Measurements from ENCODE around the gene BANP. TPM values are rescaled to one million over a fixed set of nuclear protein-coding genes. Genes with fewer than 3 reads are reported as not detected.
"Not testable (repeated sequence)": the region's sequence is repeated elsewhere in the genome, so short reads cannot be mapped to it uniquely, and the experiment has no call there.

Gene BANP
- total RNA-seq, 1 experiment from 2014 or later = 49.6 TPM

DNA sequence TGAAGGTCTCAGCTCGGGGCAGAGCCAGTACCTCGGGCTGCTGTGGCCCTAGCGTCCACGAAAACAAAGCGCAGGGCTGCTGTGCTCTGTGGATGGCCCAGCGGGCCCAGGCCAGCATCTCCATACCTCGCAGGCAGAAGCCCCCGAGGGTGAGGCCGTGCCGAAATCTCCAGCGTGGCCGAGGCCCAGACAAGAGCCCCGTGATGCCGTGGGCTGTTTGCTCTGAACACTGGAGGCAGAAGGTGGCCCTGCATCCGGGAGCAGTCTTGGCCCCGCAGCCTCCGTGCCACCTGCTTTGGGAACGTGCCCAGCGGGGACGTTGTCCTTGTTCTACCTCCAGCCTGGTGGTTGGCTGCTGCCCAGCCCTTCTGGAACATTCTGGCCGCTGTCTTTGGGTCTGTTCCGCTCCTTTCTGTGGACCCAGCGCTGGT, 121.4 kb downstream of the BANP start:
- Mint-ChIP-seq H3K4me1 (ENCODE audit: low read depth, unreplicated experiment) (no peaks in the 10 kb centered on the region), H3K9me3 (ENCODE audit: low read depth, unreplicated experiment) (no peaks in the 10 kb centered on the region), H3K36me3 (ENCODE audit: insufficient read depth, unreplicated experiment) (peaks cover 11% of the 10 kb centered on the region), H3K27me3 (ENCODE audit: unreplicated experiment) (no peaks in the 10 kb centered on the region), H3K27ac (ENCODE audit: unreplicated experiment) (no peak overlapping the region), H3K4me3 (ENCODE audit: low read depth, unreplicated experiment) (no peak overlapping the region)
- TF ChIP-seq, protein P1, sequence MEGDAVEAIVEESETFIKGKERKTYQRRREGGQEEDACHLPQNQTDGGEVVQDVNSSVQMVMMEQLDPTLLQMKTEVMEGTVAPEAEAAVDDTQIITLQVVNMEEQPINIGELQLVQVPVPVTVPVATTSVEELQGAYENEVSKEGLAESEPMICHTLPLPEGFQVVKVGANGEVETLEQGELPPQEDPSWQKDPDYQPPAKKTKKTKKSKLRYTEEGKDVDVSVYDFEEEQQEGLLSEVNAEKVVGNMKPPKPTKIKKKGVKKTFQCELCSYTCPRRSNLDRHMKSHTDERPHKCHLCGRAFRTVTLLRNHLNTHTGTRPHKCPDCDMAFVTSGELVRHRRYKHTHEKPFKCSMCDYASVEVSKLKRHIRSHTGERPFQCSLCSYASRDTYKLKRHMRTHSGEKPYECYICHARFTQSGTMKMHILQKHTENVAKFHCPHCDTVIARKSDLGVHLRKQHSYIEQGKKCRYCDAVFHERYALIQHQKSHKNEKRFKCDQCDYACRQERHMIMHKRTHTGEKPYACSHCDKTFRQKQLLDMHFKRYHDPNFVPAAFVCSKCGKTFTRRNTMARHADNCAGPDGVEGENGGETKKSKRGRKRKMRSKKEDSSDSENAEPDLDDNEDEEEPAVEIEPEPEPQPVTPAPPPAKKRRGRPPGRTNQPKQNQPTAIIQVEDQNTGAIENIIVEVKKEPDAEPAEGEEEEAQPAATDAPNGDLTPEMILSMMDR (IDR thresholded peaks at IDR 0.05; ENCODE audit: unreplicated experiment) = no peak
- CTCF ChIA-PET = no interaction called here
- DNase-seq = no peak
- intact Hi-C loops (cut with micrococcal nuclease; ENCODE audit: unreplicated experiment) = no loop called here
- BruUV-seq (replicated peaks) = no TSS peak

DNA sequence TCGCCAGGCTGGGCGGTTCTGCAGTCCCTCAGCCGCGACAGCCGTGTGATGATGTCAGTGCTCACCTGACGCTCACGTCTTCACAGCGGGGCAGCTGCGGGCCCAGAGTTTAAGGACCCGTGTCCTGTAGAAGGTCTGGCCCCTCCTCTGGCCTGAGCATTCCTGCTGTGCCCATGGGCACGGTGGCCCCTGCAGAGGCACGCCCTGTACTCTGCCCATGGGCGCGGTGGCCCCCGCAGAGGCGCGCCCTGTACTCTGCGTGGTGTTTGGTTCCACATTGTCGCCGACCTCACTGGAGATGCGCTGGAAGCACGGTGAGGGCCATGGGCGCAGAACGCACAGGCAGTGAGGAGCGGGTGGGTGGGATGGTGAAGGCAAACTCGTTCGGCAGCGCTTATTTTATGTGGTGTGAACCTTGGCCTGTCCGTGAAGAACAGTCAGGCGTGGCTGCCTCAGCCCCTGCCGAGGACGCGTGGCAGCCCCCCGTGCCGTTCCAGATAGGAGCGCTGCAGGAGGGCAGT, 122.0 kb downstream of the BANP start:
- CTCF ChIA-PET = no interaction called here

DNA sequence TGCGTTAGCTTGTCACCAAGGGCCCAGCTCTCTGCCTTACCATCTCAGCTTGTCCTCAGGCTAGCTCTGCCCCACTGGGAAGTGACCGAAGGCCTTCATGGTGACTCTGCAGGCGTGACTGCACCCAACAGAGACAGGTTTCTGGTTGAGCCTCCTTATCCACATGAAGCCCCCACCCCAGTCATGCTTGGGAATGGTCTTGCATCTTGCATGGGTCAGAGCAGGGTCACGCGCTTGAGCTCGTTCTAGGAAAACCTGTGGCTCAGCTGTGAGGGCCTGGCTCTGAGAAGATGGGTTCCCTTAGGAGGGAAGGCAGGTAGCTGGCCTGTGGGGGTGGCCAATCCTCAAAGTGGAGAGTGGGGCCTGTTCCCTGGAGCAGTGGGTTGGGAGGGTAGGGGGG, 122.8 kb downstream of the BANP start:
- no peaks in the 10 kb centered on the region for H3K27me3 Mint-ChIP-seq (ENCODE audit: unreplicated experiment)
- H3K9me3 Mint-ChIP-seq (ENCODE audit: low read depth, unreplicated experiment) = no peaks in the 10 kb centered on the region
- H3K4me3 Mint-ChIP-seq (ENCODE audit: low read depth, unreplicated experiment) = no peak overlapping the region
- H3K27ac Mint-ChIP-seq (ENCODE audit: unreplicated experiment) = no peak overlapping the region
- no TSS peak for BruUV-seq (replicated peaks)
- peaks cover 11% of the 10 kb centered on the region for H3K36me3 Mint-ChIP-seq (ENCODE audit: insufficient read depth, unreplicated experiment)
- TF ChIP-seq, protein P1 (IDR thresholded peaks at IDR 0.05; ENCODE audit: unreplicated experiment) = no peak
- intact Hi-C loops (cut with micrococcal nuclease; ENCODE audit: unreplicated experiment) = no loop called here
- DNase-seq = no peak
- CTCF ChIA-PET = no interaction called here
- H3K4me1 Mint-ChIP-seq (ENCODE audit: low read depth, unreplicated experiment) = no peaks in the 10 kb centered on the region

More for the DNA sequence above, 122.0 kb downstream of the BANP start:
- TF ChIP-seq, protein P1 (IDR thresholded peaks at IDR 0.05; ENCODE audit: unreplicated experiment) = no peak
- H3K4me3 Mint-ChIP-seq (ENCODE audit: low read depth, unreplicated experiment) = no peak overlapping the region
- no peaks in the 10 kb centered on the region for H3K27me3 Mint-ChIP-seq (ENCODE audit: unreplicated experiment)
- H3K27ac Mint-ChIP-seq (ENCODE audit: unreplicated experiment) = no peak overlapping the region
- no peak for DNase-seq
- no peaks in the 10 kb centered on the region for H3K9me3 Mint-ChIP-seq (ENCODE audit: low read depth, unreplicated experiment)
- intact Hi-C loops (cut with micrococcal nuclease; ENCODE audit: unreplicated experiment) = no loop called here
- BruUV-seq (replicated peaks) = no TSS peak
- no peaks in the 10 kb centered on the region for H3K4me1 Mint-ChIP-seq (ENCODE audit: low read depth, unreplicated experiment)
- peaks cover 11% of the 10 kb centered on the region for H3K36me3 Mint-ChIP-seq (ENCODE audit: insufficient read depth, unreplicated experiment)

DNA sequence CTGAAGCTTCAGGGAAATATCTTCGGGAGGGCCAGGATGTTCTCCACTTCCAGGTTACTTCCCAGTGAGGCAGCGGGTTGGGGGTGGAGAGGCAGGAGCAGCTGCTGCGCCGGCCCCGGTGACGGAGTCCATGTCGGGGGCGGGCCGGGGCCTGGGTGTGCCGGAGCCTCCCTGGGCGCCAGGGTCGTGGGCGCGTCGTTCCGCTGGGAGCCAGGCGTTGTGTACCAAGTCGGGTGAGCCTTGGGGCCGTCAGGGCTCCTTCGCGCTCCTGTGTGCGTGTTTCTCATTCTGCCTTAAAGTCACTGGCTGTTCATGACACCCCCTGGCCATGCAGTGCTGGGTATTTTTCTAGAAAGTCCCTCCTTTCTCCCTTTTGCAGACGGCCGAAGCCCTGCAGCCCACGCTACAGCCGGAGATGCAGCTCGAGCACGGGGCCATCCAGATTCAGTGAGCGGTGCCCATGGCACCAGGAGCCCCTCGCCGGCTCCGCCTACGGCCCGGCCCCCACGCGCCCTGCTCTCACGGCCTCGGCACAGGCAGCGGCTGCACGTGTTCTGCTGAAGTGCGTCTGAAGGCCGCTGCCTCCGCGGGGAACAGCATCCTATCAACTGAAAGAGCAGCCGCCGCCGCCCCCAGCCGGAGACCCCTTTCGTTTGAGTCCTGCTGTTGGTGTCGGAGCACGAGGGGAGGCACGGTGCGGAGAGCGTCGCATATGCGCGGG, 125.1 kb downstream of the BANP start:
- intact Hi-C loops (cut with micrococcal nuclease; ENCODE audit: unreplicated experiment) = no loop called here
- BruUV-seq (replicated peaks) = no TSS peak
- H3K36me3 Mint-ChIP-seq (ENCODE audit: insufficient read depth, unreplicated experiment) = peaks cover 11% of the 10 kb centered on the region
- H3K27me3 Mint-ChIP-seq (ENCODE audit: unreplicated experiment) = no peaks in the 10 kb centered on the region
- TF ChIP-seq, protein P1 (IDR thresholded peaks at IDR 0.05; ENCODE audit: unreplicated experiment) = no peak
- H3K4me3 Mint-ChIP-seq (ENCODE audit: low read depth, unreplicated experiment) = no peak overlapping the region
- no peak for DNase-seq
- no peak overlapping the region for H3K27ac Mint-ChIP-seq (ENCODE audit: unreplicated experiment)
- no peaks in the 10 kb centered on the region for H3K4me1 Mint-ChIP-seq (ENCODE audit: low read depth, unreplicated experiment)
- H3K9me3 Mint-ChIP-seq (ENCODE audit: low read depth, unreplicated experiment) = peaks cover 2% of the 10 kb centered on the region
- CTCF ChIA-PET = no interaction called here

DNA sequence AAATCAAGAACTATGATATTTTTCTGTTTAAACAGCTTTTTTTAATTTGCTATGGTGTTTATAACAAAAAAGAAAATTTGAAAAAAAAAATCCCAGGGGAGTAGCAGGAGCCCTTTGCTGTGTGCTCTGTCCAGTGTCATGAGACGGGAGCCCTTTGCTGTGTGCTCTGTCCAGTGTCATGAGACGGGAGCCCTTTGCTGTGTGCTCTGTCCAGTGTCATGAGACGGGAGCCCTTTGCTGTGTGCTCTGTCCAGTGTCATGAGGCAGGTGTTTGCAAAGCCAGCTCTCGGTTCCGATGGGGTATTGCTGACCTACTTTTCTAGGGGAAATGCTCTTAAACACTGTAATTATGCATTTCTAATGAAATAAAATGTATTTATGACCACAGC, 125.7 kb downstream of the BANP start:
- H3K9me3 Mint-ChIP-seq (ENCODE audit: low read depth, unreplicated experiment); H3K27me3 Mint-ChIP-seq (ENCODE audit: unreplicated experiment); H3K4me1 Mint-ChIP-seq (ENCODE audit: low read depth, unreplicated experiment); DNase-seq; intact Hi-C loops (cut with micrococcal nuclease; ENCODE audit: unreplicated experiment); BruUV-seq (replicated peaks); H3K27ac Mint-ChIP-seq (ENCODE audit: unreplicated experiment); H3K4me3 Mint-ChIP-seq (ENCODE audit: low read depth, unreplicated experiment); CTCF ChIA-PET: not testable (repeated sequence)
- peaks cover 11% of the 10 kb centered on the region for H3K36me3 Mint-ChIP-seq (ENCODE audit: insufficient read depth, unreplicated experiment)

Data from Calu3 (cell line).